GM21825 (cell line): ENCODE data around the gene KCNF1.

Experiments
- ATAC-seq: cut with Tn5 transposase; IDR thresholded peaks from one replicate; pipeline ENCODE4 v1.9.1; 2021; ENCODE audit warnings: mild to moderate bottlenecking, moderate library complexity; ENCODE audit not compliant: unreplicated experiment

Gene KCNF1

GRCh38 chr2:10879624-10880585 is 31.8 kb upstream of the KCNF1 start:
- no peak for ATAC-seq

GRCh38 chr2:10880586-10881321 is 31.0 kb upstream of the KCNF1 start:
- no peak for ATAC-seq

- no peak for ATAC-seq
Observed at GRCh38 chr2:10882568-10882967, 29.2 kb upstream of the KCNF1 start.

- ATAC-seq, result no peak
Observed at GRCh38 chr2:10883066-10883465, 28.7 kb upstream of the KCNF1 start.

GRCh38 chr2:10883801-10884478 is 27.8 kb upstream of the KCNF1 start:
- ATAC-seq, result no peak

GRCh38 chr2:10884574-10884975 is 27.2 kb upstream of the KCNF1 start:
- no peak for ATAC-seq

- no peak for ATAC-seq
Observed at GRCh38 chr2:10885094-10885860, 26.5 kb upstream of the KCNF1 start.

GRCh38 chr2:10887476-10887875 is 24.3 kb upstream of the KCNF1 start:
- ATAC-seq, result no peak

GRCh38 chr2:10889651-10890215 is 22.0 kb upstream of the KCNF1 start:
- ATAC-seq, result no peak

- ATAC-seq, result no peak
Observed at GRCh38 chr2:10890706-10891270, 20.9 kb upstream of the KCNF1 start.

GRCh38 chr2:10891390-10891789 is 20.3 kb upstream of the KCNF1 start:
- no peak for ATAC-seq

GRCh38 chr2:10891848-10892247 is 19.9 kb upstream of the KCNF1 start:
- ATAC-seq, result no peak

- no peak for ATAC-seq
Observed at GRCh38 chr2:10892316-10892715, 19.4 kb upstream of the KCNF1 start.

GRCh38 chr2:10892796-10893350 is 18.9 kb upstream of the KCNF1 start:
- ATAC-seq, result no peak

- no peak for ATAC-seq
Observed at GRCh38 chr2:10894264-10894935, 17.3 kb upstream of the KCNF1 start.

- no peak for ATAC-seq
Observed at GRCh38 chr2:10895231-10895630, 16.5 kb upstream of the KCNF1 start.

GRCh38 chr2:10897956-10898355 is 13.8 kb upstream of the KCNF1 start:
- no peak for ATAC-seq

- no peak for ATAC-seq
Observed at GRCh38 chr2:10900216-10901109, 11.3 kb upstream of the KCNF1 start.
